SK-N-MC (cell line): ENCODE measurements around the gene PNPO.
A peak's percentile ranks its signal among the peaks of the same experiment; 100 is the strongest.

Experiments
- DNase-seq: peaks from one replicate; pipeline ENCODE4 v3.0.0-alpha.2; 2011; ENCODE audit warnings: low read depth, low spot score
- H3K27ac ChIP-seq: fragments of 200-600 bp; sonication (generic); 2 replicates; pipeline ENCODE4 v1.5.1; 2016; ENCODE audit warnings: mixed run types
- H3K36me3 ChIP-seq: fragments of 200-600 bp; sonication (generic); 2 replicates; pipeline ENCODE4 v1.6.1; 2017; ENCODE audit warnings: antibody characterized with exemption, low read length, mixed read lengths; ENCODE audit not compliant: insufficient read depth
- H3K4me3 ChIP-seq: fragments of 200-600 bp; sonication (generic); 2 replicates; pipeline ENCODE4 v1.5.1; 2016
- H3K9ac ChIP-seq: fragments of 200-600 bp; sonication (generic); 2 replicates; pipeline ENCODE4 v1.8.0; 2017; ENCODE audit warnings: mixed run types, mixed read lengths; ENCODE audit not compliant: insufficient read length
- H3K9me3 ChIP-seq: fragments of 200-600 bp; sonication (generic); 2 replicates; pipeline ENCODE4 v1.6.1; 2017; ENCODE audit warnings: low read depth, mild to moderate bottlenecking, antibody characterized with exemption, low read length, moderate library complexity, mixed read lengths
- EZH2 ChIP-seq: fragments of 200-600 bp; sonication (generic); IDR thresholded peaks from one replicate; pipeline ENCODE4 v1.6.1; 2017; ENCODE audit warnings: antibody characterized with exemption
- FOXP2 ChIP-seq: optimal IDR thresholded peaks from 2 replicates; pipeline ENCODE3; 2011; ENCODE audit warnings: mild to moderate bottlenecking, moderate library complexity; ENCODE audit not compliant: insufficient read depth; ENCODE audit errors: extremely low read length, control extremely low read depth
- POLR2AphosphoS5 ChIP-seq: IDR thresholded peaks from 2 replicates; pipeline ENCODE4 v1.6.1; 2012; ENCODE audit warnings: mild to moderate bottlenecking, low read depth, low read length, borderline replicate concordance

PNPO gene

GRCh38 chr17:47941246-47942095, at the start of gene PNPO:
TSS of gene PNPO (plus strand) at chr17:47941571. CDS start at chr17:47941676, 105 bp downstream.
- Histone ChIP-seq H3K36me3 (no peaks in the 10 kb centered on the region; the same call in 1 of the 2 replicates), H3K9ac (peak within 1 kb of the TSS; percentile 83), H3K27ac (0 out of 2 replicates have a peak within 1 kb of the TSS, but pooled peaks have one; percentile 12), H3K4me3 (peak within 1 kb of the TSS; percentile 87), H3K9me3 (no peaks in the 10 kb centered on the region)
- no peak for TF ChIP-seq EZH2
- peak; percentile 61; the same call in 1 of the 2 replicates for TF ChIP-seq POLR2AphosphoS5
- peak; percentile 88 for DNase-seq

- H3K4me3 ChIP-seq, result peak overlapping the region; percentile 100
- no peak overlapping the region for H3K27ac ChIP-seq
- H3K36me3 ChIP-seq, result no peaks in the 10 kb centered on the region; the same call in 1 of the 2 replicates
- DNase-seq, result no peak
- H3K9me3 ChIP-seq, result no peaks in the 10 kb centered on the region
- H3K9ac ChIP-seq, result peak overlapping the region; percentile 90
- TF ChIP-seq POLR2AphosphoS5 (no peak), FOXP2 (no peak), EZH2 (no peak)
Measured at GRCh38 chr17:47894498-47895346, 46.6 kb upstream of the PNPO start.

GRCh38 chr17:47895347-47895855, 46.0 kb upstream of the PNPO start:
- no peak overlapping the region for H3K27ac ChIP-seq
- no peak for DNase-seq
- H3K9me3 ChIP-seq, result no peaks in the 10 kb centered on the region
- peak overlapping the region; percentile 100 for H3K4me3 ChIP-seq
- peak overlapping the region; percentile 90 for H3K9ac ChIP-seq
- H3K36me3 ChIP-seq, result no peaks in the 10 kb centered on the region; the same call in 1 of the 2 replicates
- TF ChIP-seq FOXP2 (no peak), POLR2AphosphoS5 (peak; percentile 83)

GRCh38 chr17:47895856-47896671, 45.3 kb upstream of the PNPO start, which contains the start of gene SP2:
TSS of gene SP2 (plus strand) at chr17:47896236. CDS start at chr17:47896287, 51 bp downstream.
- DNase-seq, result peak; percentile 100
- H3K36me3 ChIP-seq, result no peaks in the 10 kb centered on the region; the same call in 1 of the 2 replicates
- TF ChIP-seq FOXP2, result no peak
- TF ChIP-seq POLR2AphosphoS5, result peak; percentile 82
- no peak for TF ChIP-seq EZH2
- peak within 1 kb of the TSS; percentile 98 for H3K9ac ChIP-seq
- H3K27ac ChIP-seq, result peak within 1 kb of the TSS; percentile 94
- H3K4me3 ChIP-seq, result peak within 1 kb of the TSS; percentile 100
- H3K9me3 ChIP-seq, result no peaks in the 10 kb centered on the region

- Histone ChIP-seq H3K27ac (0 out of 2 replicates have a peak overlapping the region, but pooled peaks have one; percentile 44), H3K9me3 (no peaks in the 10 kb centered on the region), H3K9ac (peak overlapping the region; percentile 98), H3K36me3 (no peaks in the 10 kb centered on the region; the same call in 1 of the 2 replicates), H3K4me3 (peak overlapping the region; percentile 99)
- no peak for DNase-seq
- no peak for TF ChIP-seq FOXP2
- no peak for TF ChIP-seq POLR2AphosphoS5
- TF ChIP-seq EZH2, result no peak
Measured at GRCh38 chr17:47896672-47897490, 44.5 kb upstream of the PNPO start.

GRCh38 chr17:47897561-47897960, 43.8 kb upstream of the PNPO start:
- DNase-seq, result no peak
- H3K9ac ChIP-seq, result peak overlapping the region; percentile 98
- H3K27ac ChIP-seq, result no peak overlapping the region
- TF ChIP-seq FOXP2 (no peak), POLR2AphosphoS5 (no peak), EZH2 (no peak)
- H3K36me3 ChIP-seq, result no peaks in the 10 kb centered on the region; the same call in 1 of the 2 replicates
- H3K9me3 ChIP-seq, result no peaks in the 10 kb centered on the region
- H3K4me3 ChIP-seq, result peak overlapping the region; percentile 99

- no peaks in the 10 kb centered on the region for H3K9me3 ChIP-seq
- no peaks in the 10 kb centered on the region; the same call in 1 of the 2 replicates for H3K36me3 ChIP-seq
- H3K27ac ChIP-seq, result no peak overlapping the region
- no peak overlapping the region for H3K4me3 ChIP-seq
- no peak overlapping the region for H3K9ac ChIP-seq
- DNase-seq, result no peak
- TF ChIP-seq POLR2AphosphoS5 (no peak), FOXP2 (no peak), EZH2 (no peak)
Measured at GRCh38 chr17:47898241-47898640, 43.1 kb upstream of the PNPO start.
